ENCODE measurements around the gene PLS1.

The PLS1 gene

DNA sequence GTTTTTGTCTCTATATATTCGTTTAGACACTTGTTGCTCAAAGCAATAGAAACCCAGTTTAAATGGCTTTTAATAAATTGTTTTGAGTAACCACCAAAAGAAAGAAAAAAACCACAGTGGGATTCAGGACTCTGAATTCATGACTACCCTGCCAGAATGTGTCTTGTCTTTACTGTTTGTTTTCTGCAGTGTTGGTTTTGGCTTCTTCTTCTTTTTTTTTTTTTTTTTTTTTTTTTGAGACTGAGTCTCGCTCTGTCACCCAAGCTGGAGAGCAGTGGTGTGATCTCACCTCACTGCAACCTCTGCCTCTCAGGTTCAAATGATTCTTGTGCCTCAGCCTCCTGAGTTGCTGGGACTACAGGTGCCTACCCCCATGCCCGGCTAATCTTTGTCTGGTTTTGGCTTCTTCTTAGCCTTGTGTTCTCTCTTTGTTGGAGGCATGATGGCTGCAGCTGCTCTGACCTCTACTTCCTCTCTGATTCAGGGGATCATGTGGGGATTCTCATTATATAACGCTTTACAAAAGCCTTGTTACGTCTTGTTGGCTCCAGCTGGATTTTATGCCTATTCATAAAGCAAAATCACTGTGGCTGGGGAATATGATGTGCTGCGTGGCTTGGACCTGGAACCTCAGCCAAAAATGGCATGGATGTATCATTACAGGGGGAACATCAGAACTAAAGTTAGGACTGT, 54.0 kb downstream of the PLS1 start:
- peak; percentile 43 for DNase-seq (ENCODE audit: low read depth)
- TF ChIP-seq, protein P1, sequence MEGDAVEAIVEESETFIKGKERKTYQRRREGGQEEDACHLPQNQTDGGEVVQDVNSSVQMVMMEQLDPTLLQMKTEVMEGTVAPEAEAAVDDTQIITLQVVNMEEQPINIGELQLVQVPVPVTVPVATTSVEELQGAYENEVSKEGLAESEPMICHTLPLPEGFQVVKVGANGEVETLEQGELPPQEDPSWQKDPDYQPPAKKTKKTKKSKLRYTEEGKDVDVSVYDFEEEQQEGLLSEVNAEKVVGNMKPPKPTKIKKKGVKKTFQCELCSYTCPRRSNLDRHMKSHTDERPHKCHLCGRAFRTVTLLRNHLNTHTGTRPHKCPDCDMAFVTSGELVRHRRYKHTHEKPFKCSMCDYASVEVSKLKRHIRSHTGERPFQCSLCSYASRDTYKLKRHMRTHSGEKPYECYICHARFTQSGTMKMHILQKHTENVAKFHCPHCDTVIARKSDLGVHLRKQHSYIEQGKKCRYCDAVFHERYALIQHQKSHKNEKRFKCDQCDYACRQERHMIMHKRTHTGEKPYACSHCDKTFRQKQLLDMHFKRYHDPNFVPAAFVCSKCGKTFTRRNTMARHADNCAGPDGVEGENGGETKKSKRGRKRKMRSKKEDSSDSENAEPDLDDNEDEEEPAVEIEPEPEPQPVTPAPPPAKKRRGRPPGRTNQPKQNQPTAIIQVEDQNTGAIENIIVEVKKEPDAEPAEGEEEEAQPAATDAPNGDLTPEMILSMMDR (conservative IDR thresholded peaks at IDR 0.05; ENCODE audit: low read depth, low read length) = no peak
- H3K4me3 ChIP-seq (ENCODE audit: low read length) = no peak overlapping the region

DNA sequence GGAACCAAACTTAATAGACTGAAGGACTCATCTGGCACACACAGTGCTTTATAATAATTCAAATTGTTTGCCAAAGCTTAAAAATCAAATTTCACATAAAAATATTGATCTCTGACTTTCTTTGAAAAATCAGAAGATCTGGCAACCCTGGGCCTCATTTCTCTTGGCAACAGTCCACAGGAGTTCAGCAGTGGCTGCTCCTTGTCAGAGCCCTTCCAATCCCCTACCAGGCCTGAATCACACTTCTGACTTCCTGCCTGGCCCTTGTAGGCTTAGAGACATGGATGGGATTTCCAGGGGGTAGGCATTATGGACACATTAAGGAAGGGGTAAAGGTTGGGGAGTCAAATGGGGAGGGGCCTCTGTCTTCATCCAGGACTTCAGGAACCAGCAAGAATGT, 55.5 kb downstream of the PLS1 start:
- no peak overlapping the region for H3K4me3 ChIP-seq (ENCODE audit: low read length)
- TF ChIP-seq, protein P1 (conservative IDR thresholded peaks at IDR 0.05; ENCODE audit: low read depth, low read length) = no peak
- DNase-seq (ENCODE audit: low read depth) = no peak

DNA sequence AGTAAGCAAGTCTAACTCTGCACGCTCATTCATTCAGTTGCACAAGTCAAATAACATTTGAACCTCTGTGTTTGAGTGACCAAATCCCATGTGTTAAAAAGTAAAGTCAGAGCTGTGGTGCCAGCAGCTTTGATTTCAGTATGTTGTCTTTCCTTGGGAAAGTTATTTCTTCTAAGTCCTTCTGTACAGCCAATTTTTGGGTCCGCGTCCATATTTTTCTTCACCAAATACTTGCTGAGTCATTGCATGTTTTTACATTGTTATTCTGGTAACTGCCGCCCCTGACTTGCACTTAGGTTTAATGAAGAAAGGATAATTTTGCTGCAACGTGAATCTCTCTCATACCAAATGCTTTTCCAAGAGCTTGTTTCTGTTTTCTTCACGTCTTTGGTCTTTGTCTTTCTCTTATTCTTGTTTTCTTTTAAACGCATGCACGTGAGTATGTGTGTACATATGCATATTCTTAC, 56.7 kb downstream of the PLS1 start:
- H3K4me3 ChIP-seq (ENCODE audit: low read length) = no peak overlapping the region
- TF ChIP-seq, protein P1 (conservative IDR thresholded peaks at IDR 0.05; ENCODE audit: low read depth, low read length) = no peak
- no peak for DNase-seq (ENCODE audit: low read depth)

DNA sequence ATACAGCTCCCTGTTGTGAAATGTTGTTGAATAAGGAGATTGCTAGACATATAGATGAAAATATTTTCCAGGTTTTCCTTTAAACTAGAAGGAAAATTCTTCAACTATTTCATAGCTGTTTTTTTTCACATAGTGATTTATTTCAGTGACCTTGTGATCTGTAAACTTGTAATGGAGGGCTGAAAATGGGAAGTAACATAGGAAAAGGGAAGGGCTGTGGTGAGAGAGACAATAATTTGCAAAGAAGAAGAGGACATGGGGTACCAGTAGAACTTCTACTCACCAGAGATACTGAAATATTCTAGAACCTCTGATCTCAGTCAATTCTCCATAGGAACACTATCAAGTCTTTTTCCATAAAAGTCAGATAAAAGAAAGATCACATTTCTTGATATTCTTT, 60.4 kb downstream of the PLS1 start:
- H3K4me3 ChIP-seq (ENCODE audit: low read length) = no peak overlapping the region
- no peak for DNase-seq (ENCODE audit: low read depth)
- TF ChIP-seq, protein P1 (conservative IDR thresholded peaks at IDR 0.05; ENCODE audit: low read depth, low read length) = no peak

DNA sequence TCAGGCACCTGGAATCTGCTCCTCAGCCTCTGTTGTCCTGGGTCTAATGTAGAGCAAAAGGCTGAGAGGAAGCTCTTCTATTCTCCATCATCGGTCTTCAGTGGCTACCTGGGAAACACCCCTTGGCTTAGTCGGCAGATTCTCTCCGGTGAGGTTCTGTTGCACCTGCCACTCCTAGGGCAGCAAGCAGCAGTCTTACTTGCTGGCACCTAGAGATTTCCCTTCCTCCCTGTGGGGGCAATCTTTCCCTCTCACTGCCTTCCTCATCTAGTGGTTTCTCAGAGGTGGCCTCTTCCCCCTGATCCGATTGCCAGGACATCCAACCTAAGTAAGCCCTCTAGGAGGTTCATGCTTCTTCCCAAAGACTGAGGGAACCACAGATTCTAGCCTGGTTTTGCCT, 60.8 kb downstream of the PLS1 start:
- TF ChIP-seq, protein P1 (conservative IDR thresholded peaks at IDR 0.05; ENCODE audit: low read depth, low read length) = no peak
- DNase-seq (ENCODE audit: low read depth) = no peak
- H3K4me3 ChIP-seq (ENCODE audit: low read length) = no peak overlapping the region

DNA sequence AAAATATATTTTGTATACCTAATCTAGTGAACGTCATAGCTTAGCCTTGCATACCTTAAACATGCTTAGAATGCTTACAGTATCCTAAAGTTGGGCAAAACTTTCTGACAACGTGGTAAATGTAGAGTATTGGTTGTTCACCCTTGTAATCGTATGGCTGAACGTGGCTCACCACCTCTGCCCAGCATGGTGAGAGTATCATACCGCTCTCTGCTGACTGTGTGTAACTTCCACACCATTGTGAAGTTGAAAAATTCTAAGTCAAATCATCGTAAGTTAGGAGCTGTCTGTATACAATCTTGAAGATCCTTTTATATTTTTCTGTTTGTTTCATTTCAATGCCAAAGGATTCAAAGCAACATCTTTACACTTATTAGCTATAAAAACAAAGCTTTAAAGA, 64.2 kb downstream of the PLS1 start:
- TF ChIP-seq, protein P1 (conservative IDR thresholded peaks at IDR 0.05; ENCODE audit: low read depth, low read length) = no peak
- no peak for DNase-seq (ENCODE audit: low read depth)
- H3K4me3 ChIP-seq (ENCODE audit: low read length) = no peak overlapping the region

DNA sequence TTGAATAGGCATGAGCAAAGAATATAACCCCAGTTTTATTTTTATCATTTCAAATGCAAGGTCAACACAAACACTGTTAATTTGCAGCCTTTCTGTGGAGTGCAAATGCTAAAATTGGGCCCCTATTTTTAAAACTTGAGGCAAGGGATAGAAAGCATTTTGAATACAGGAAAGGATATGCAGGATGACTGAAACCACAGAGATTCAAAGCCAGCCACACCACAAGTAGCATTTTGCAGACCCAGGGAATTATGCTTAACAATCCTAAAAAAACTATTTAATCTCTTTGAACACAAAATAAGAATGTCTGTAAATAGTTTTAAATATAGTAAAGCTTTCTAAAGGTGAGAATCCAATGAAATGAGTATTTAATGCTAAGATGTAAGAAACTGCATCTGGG, 64.7 kb downstream of the PLS1 start:
- no peak overlapping the region for H3K4me3 ChIP-seq (ENCODE audit: low read length)
- DNase-seq (ENCODE audit: low read depth) = no peak
- TF ChIP-seq, protein P1 (conservative IDR thresholded peaks at IDR 0.05; ENCODE audit: low read depth, low read length) = no peak

Data from retinal pigment epithelial cell (primary cell).